Smooth muscle cell (in vitro differentiated cells): ENCODE measurements around the gene HOXD9. TPM values are rescaled to one million over a fixed set of nuclear protein-coding genes. Genes with fewer than 3 reads are reported as not detected.

Experiments
- DNase-seq: peaks from one replicate; lab custom pipeline; 2025; ENCODE audit not compliant: unreplicated experiment; lab: John Stamatoyannopoulos, UW
- H2AFZ ChIP-seq: fragments of 200-600 bp; sonication (generic); 2 replicates; pipeline ENCODE4 v1.6.0; 2016; ENCODE audit warnings: antibody characterized with exemption, low read depth, mild to moderate bottlenecking
- H3F3A ChIP-seq: fragments of 200-600 bp; sonication (generic); 2 replicates; pipeline ENCODE4 v1.6.0; 2017; ENCODE audit warnings: antibody characterized with exemption, low read depth
- H3K27ac ChIP-seq: fragments of 200-600 bp; sonication (generic); 2 replicates; pipeline ENCODE4 v1.5.1; 2016; ENCODE audit warnings: low read depth, mild to moderate bottlenecking
- H3K27me3 ChIP-seq: fragments of 200-600 bp; sonication (generic); 2 replicates; pipeline ENCODE4 v1.6.1; 2016; ENCODE audit warnings: low read depth, mild to moderate bottlenecking
- H3K36me3 ChIP-seq: fragments of 200-600 bp; sonication (generic); 2 replicates; pipeline ENCODE4 v1.5.1; 2016; ENCODE audit warnings: low read depth
- H3K4me1 ChIP-seq: fragments of 200-600 bp; sonication (generic); 2 replicates; pipeline ENCODE4 v1.5.1; 2016; ENCODE audit warnings: low read depth
- H3K4me2 ChIP-seq: fragments of 200-600 bp; sonication (generic); 2 replicates; pipeline ENCODE4 v1.6.0; 2016; ENCODE audit warnings: mild to moderate bottlenecking
- H3K4me3 ChIP-seq: fragments of 200-600 bp; sonication (generic); 2 replicates; pipeline ENCODE4 v1.5.1; 2016; ENCODE audit warnings: mild to moderate bottlenecking
- H3K79me2 ChIP-seq: fragments of 200-600 bp; sonication (generic); 2 replicates; pipeline ENCODE4 v1.6.0; 2016; ENCODE audit warnings: low read depth, mild to moderate bottlenecking
- H3K9ac ChIP-seq: fragments of 200-600 bp; sonication (generic); 2 replicates; pipeline ENCODE4 v1.6.0; 2016; ENCODE audit warnings: low read depth
- H3K9me3 ChIP-seq: fragments of 200-600 bp; sonication (generic); replicated peaks from 2 replicates; pipeline ENCODE4 v1.5.1; 2016; ENCODE audit warnings: low read depth
- H4K20me1 ChIP-seq: fragments of 200-600 bp; sonication (generic); 2 replicates; pipeline ENCODE4 v1.6.0; 2016; ENCODE audit warnings: low read depth
- CTCF ChIP-seq: fragments of 200-600 bp; sonication (generic); IDR thresholded peaks from 2 replicates; pipeline ENCODE4 v1.5.1; 2017; ENCODE audit warnings: borderline replicate concordance, mild to moderate bottlenecking, antibody characterized with exemption; ENCODE audit not compliant: insufficient read depth, poor library complexity, severe bottlenecking
- WGBS: methylation state at CpG from one replicate; pipeline ENCODE4 v1.1.7; 2016; ENCODE audit warnings: low lambda C conversion rate; 5-methylcytosine and 5-hydroxymethylcytosine counted together
- polyA plus RNA-seq: library from polyadenylated mRNA; unstranded; fragments of >200 nt; fragmentation: Nextera tagmentation; extraction: Ambion mirVana; gene quantifications from 2 replicates; pipeline ENCODE4 v1.2.1, GENCODE V29; 2016
- total RNA-seq: library from RNA; depleted of rRNA; stranded (reverse); fragments of >200 nt; gene quantifications from 2 replicates; pipeline ENCODE4 v1.2.3, GENCODE V29; 2014

HOXD9 gene
- total and polyA plus RNA-seq, 2 experiments from 2014 or later, result 0.49 to 2.2 TPM

DNA sequence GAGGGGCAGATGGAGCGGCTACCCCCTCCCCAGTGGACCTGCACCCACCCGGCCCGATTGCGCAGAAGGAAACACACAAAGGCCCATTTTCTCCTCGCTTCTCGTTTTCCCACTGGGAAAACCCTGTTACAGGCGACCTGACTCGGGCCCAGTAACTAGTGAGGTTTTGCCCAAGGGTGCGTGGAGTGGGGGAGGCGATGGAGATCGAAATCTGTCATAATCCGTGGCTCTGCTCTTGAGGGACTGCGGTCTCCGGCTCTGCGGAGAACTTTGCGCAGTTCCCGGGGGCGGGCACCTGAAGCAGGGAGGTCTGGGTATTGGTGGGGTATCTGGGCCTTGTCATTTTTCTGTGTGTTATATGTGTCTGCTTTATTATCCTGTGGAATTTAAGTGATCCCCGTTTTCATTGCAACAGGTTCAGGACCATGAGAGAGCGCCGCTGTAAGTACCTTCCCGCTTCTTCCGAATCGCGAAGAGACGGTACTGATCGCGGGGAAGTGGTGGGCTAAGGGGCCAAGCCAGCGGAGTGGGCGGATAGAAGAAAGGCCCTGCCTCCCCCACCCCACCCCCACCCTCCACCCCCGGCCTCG, 24.8 kb downstream of the HOXD9 start:
- Histone ChIP-seq H3K9me3 (no peaks in the 10 kb centered on the region), H3K27me3 (peaks cover 100% of the 10 kb centered on the region), H3K27ac (no peak overlapping the region), H3K4me3 (no peak overlapping the region), H3K4me2 (no peak overlapping the region), H3K9ac (no peak overlapping the region), H3K4me1 (no peaks in the 10 kb centered on the region), H4K20me1 (no peaks in the 10 kb centered on the region), H3F3A (no peaks in the 10 kb centered on the region), H2AFZ (no peak overlapping the region), H3K79me2 (no peaks in the 10 kb centered on the region), H3K36me3 (no peaks in the 10 kb centered on the region)
- no peak for TF ChIP-seq CTCF
- WGBS, result 21% methylated on average over 31 of the region's 32 CpGs
- no peak for DNase-seq

- Histone ChIP-seq H3K9me3 (no peaks in the 10 kb centered on the region), H3K4me1 (no peaks in the 10 kb centered on the region), H3K36me3 (no peaks in the 10 kb centered on the region), H4K20me1 (no peaks in the 10 kb centered on the region), H3K79me2 (no peaks in the 10 kb centered on the region), H3K4me3 (no peak overlapping the region), H2AFZ (no peak overlapping the region), H3F3A (no peaks in the 10 kb centered on the region), H3K9ac (no peak overlapping the region), H3K27me3 (peaks cover 100% of the 10 kb centered on the region), H3K4me2 (no peak overlapping the region), H3K27ac (no peak overlapping the region)
- 8% methylated on average over 28 of the region's 31 CpGs for WGBS
- no peak for TF ChIP-seq CTCF
- DNase-seq, result no peak
These were observed 25.4 kb downstream of the HOXD9 start for GRCh38 chr2:176147800-176148496.

DNA sequence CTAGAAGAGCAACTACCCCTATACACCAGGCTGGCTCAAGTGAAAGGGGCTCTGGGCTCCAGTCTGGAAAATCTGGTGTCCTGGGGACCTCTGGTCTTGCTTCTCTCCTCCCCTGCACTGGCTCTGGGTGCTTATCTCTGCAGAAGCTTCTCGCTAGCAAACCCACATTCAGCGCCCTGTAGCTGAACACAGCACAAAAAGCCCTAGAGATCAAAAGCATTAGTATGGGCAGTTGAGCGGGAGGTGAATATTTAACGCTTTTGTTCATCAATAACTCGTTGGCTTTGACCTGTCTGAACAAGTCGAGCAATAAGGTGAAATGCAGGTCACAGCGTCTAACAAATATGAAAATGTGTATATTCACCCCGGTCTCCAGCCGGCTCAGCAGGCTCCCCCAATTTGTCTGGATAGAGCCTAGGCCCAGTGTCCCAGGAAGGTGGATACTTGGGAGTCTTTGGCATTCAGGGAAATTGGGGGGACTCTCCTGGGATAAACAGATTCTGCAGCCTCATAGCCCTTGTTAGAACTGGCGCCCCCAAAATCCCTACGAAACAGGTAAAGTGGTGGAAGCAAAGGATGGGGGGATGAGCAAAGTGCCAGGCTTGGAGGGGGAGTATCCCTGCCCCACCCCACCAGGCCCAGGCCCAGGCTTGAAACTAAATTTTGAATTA, 26.4 kb downstream of the HOXD9 start:
- 35% methylated on average over 11 of the region's 11 CpGs for WGBS
- Histone ChIP-seq H4K20me1 (no peaks in the 10 kb centered on the region), H3K27me3 (peaks cover 100% of the 10 kb centered on the region), H3K36me3 (no peaks in the 10 kb centered on the region), H3K4me1 (no peaks in the 10 kb centered on the region), H3K4me3 (no peak overlapping the region), H3K4me2 (no peak overlapping the region), H3K27ac (no peak overlapping the region), H3F3A (no peaks in the 10 kb centered on the region), H2AFZ (no peak overlapping the region), H3K9me3 (no peaks in the 10 kb centered on the region), H3K79me2 (no peaks in the 10 kb centered on the region), H3K9ac (no peak overlapping the region)
- no peak for DNase-seq
- no peak for TF ChIP-seq CTCF
